Upper lobe of left lung (tissue), 6 donors: ENCODE results near the gene C1orf216. TPM values are rescaled to one million over a fixed set of nuclear protein-coding genes. Genes with fewer than 3 reads are reported as not detected.

Experiments used
- ATAC-seq, 2 donors: fragments of 200-7000 bp; cut with Tn5 transposase; one replicate each; pipeline ENCODE4 v1.9.1; 2022; ENCODE audit warnings: mild to moderate bottlenecking in 2 of 2, moderate library complexity in 2 of 2; ENCODE audit not compliant: low FRiP score in 2 of 2
- DNase-seq, 2 donors: peaks; one replicate each; pipeline ENCODE4 v3.0.0-alpha.2; 2019 to 2020
- H3K27ac ChIP-seq, 4 donors: fragments of 200-600 bp; sonication (generic); one replicate each; pipeline ENCODE4 v1.5.1; 2016 to 2019
- H3K27me3 ChIP-seq, 4 donors: fragments of 200-600 bp; sonication (generic); one replicate each; pipeline ENCODE4 v1.5.1; 2017 to 2019
- H3K36me3 ChIP-seq, 4 donors: fragments of 200-600 bp; sonication (generic); one replicate each; pipeline ENCODE4 v1.5.1; 2016 to 2019
- H3K4me1 ChIP-seq, 4 donors: fragments of 200-600 bp; sonication (generic); one replicate each; pipeline ENCODE4 v1.5.1; 2018 to 2019
- H3K4me3 ChIP-seq, 4 donors: fragments of 200-600 bp; sonication (generic); one replicate each; pipeline ENCODE4 v1.5.1; 2017 to 2019; ENCODE audit warnings: mild to moderate bottlenecking in 2 of 4, moderate library complexity in 1 of 4
- H3K9me3 ChIP-seq, 4 donors: fragments of 200-600 bp; sonication (generic); one replicate each; pipeline ENCODE4 v1.5.1; 2018 to 2019
- CTCF ChIP-seq, 6 experiments: fragments of 450-650 bp in 4 of 6; fragments of 200-600 bp in 2 of 6; sonication (generic) in 2 of 6; IDR thresholded peaks; one replicate each; pipeline ENCODE4 v1.5.1; 2016 to 2019; ENCODE audit warnings: antibody characterized with exemption in 6 of 6
- EP300 ChIP-seq, 4 donors: sonication (generic); formaldehyde crosslinking; IDR thresholded peaks; one replicate each; pipeline ENCODE4 v1.5.1; 2017; ENCODE audit warnings: antibody characterized with exemption in 4 of 4, control low read depth in 2 of 4
- POLR2A ChIP-seq, 4 donors: fragments of 450-650 bp; IDR thresholded peaks; one replicate each; pipeline ENCODE4 v1.5.1; 2016 to 2017; ENCODE audit warnings: antibody characterized with exemption in 4 of 4, mild to moderate bottlenecking in 2 of 4
- POLR2AphosphoS5 ChIP-seq, 2 donors: sonication (generic); formaldehyde crosslinking; IDR thresholded peaks; one replicate each; pipeline ENCODE4 v1.5.1; 2017; ENCODE audit warnings: antibody characterized with exemption in 2 of 2
- WGBS, 2 donors: methylation state at CpG; one replicate each; pipeline ENCODE4 v1.1.5; 2017 to 2018; 5-methylcytosine and 5-hydroxymethylcytosine counted together
- total RNA-seq, 6 donors: library from RNA; depleted of rRNA in 4 of 6; stranded (reverse); fragments of >200 nt in 4 of 6; gene quantifications; one replicate each; pipeline versions ENCODE4 v1.1.0 to v1.2.1, GENCODE V29; 2016 to 2021
- donor health status: DM: no; HTN: no; CAD: no; lungs with moderate emphysema.
- donor health status: DM: no; HTN: yes; CAD: no; lungs with severe emphysema.

Gene C1orf216
- total RNA-seq, 6 donors from 2014 or later = 5.2 to 19.5 (median 14.3) TPM

DNA sequence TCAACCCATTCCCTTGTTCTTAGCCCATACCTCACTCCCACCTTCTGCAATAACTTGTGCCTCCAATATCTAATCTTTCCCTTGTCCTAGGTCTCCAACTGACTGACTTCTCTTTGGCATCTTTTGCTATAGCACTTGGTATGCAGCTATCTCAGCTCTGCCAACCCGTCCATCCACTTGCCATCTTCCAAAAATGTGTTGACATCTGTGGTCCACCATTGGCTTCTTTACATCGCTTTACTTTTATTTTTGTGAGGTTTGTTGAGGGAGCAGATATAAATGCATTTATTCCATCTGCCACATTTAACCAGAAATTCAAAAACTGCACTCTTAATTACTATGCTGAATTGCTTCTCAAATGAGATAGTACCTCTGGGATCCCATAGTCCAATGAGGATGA, 52.5 kb downstream of the C1orf216 start:
- peaks cover 0 to 3% (median 0%) of the 10 kb centered on the region in 4 donors for H3K27me3 ChIP-seq
- H3K9me3 ChIP-seq = no peaks in the 10 kb centered on the region
- 83 to 90% methylated on average over 2 of the region's 2 CpGs for WGBS, 2 donors
- no peak overlapping the region for H3K4me3 ChIP-seq
- DNase-seq = no peak
- no peak for ATAC-seq
- H3K36me3 ChIP-seq = no peaks in the 10 kb centered on the region
- TF ChIP-seq POLR2AphosphoS5 (IDR thresholded peaks at IDR 0.05) (no peak), POLR2A (IDR thresholded peaks at IDR 0.05) (no peak), EP300 (IDR thresholded peaks at IDR 0.05) (no peak), CTCF (IDR thresholded peaks at IDR 0.05) (no peak)
- H3K4me1 ChIP-seq = no peaks in the 10 kb centered on the region
- no peak overlapping the region for H3K27ac ChIP-seq

Other genes with a start within 250 kb of the C1orf216 start
- gene KIAA0319L, start 161.5 kb downstream of the C1orf216 start, total RNA-seq = 100 to 1,000 TPM in 4 of 6 donors, 10 to 100 TPM in 2; 68.1 to 140 (median 107) TPM
- 10 to 100 TPM; 12.6 to 34.2 (median 21.5) TPM for gene NCDN, start 161.1 kb downstream of the C1orf216 start, total RNA-seq
- gene TFAP2E, start 145.6 kb downstream of the C1orf216 start, total RNA-seq = 1 to 10 TPM; 1.1 to 7.3 (median 2.0) TPM
- gene PSMB2, start 77.4 kb downstream of the C1orf216 start, total RNA-seq = 10 to 100 TPM; 17.8 to 45.6 (median 38.7) TPM
- gene CLSPN, start 51.1 kb upstream of the C1orf216 start, total RNA-seq = 1 to 10 TPM in 5 of 6 donors, not detected in 1; 1.1 to 2.5 (median 1.8) TPM
- gene AGO4, start 89.1 kb upstream of the C1orf216 start, total RNA-seq = 10 to 100 TPM; 18.6 to 32.5 (median 26.1) TPM
- gene AGO1, start 164.3 kb upstream of the C1orf216 start, total RNA-seq = 10 to 100 TPM; 11.4 to 26.8 (median 22.9) TPM
- 10 to 100 TPM; 13.8 to 32.5 (median 29.6) TPM for gene AGO3, start 212.2 kb upstream of the C1orf216 start, total RNA-seq